Dedifferentiated amniotic fluid mesenchymal stem cell (primary cell): ENCODE data around the gene PDE4D.

Source experiments
- DNase-seq: peaks from one replicate; pipeline ENCODE4 v3.0.0-alpha.2; 2016; ENCODE audit errors: extremely low spot score

The PDE4D gene

GRCh38 chr5:59041355-59041754 lies 852.2 kb downstream of the PDE4D start:
- no peak for DNase-seq

- DNase-seq: no peak
Observed at GRCh38 chr5:59040804-59041201, 852.7 kb downstream of the PDE4D start.

- DNase-seq: no peak
Observed at GRCh38 chr5:59040024-59040803, 853.3 kb downstream of the PDE4D start.

- peak; percentile 46 for DNase-seq
Observed at GRCh38 chr5:59039296-59040023, 854.1 kb downstream of the PDE4D start.

GRCh38 chr5:59038798-59039295 lies 854.7 kb downstream of the PDE4D start:
- DNase-seq: peak; percentile 20

GRCh38 chr5:59037941-59038797 lies 855.4 kb downstream of the PDE4D start:
- no peak for DNase-seq

GRCh38 chr5:59037453-59037852 lies 856.1 kb downstream of the PDE4D start:
- DNase-seq: no peak

- DNase-seq: no peak
Observed at GRCh38 chr5:59037041-59037440, 856.5 kb downstream of the PDE4D start.

- DNase-seq: peak; percentile 98
Observed at GRCh38 chr5:59036274-59036961, 857.1 kb downstream of the PDE4D start.

- no peak for DNase-seq
Observed at GRCh38 chr5:59035681-59036080, 857.8 kb downstream of the PDE4D start.

- peak; percentile 75 for DNase-seq
Observed at GRCh38 chr5:59034498-59035186, 858.9 kb downstream of the PDE4D start.

- DNase-seq: no peak
Observed at GRCh38 chr5:59027145-59027907, 866.2 kb downstream of the PDE4D start.

- DNase-seq: no peak
Observed at GRCh38 chr5:59025734-59026133, 867.8 kb downstream of the PDE4D start.

- DNase-seq: no peak
Observed at GRCh38 chr5:59021837-59022514, 871.5 kb downstream of the PDE4D start.

- DNase-seq: no peak
Observed at GRCh38 chr5:59021286-59021673, 872.2 kb downstream of the PDE4D start.

GRCh38 chr5:59020611-59021285 lies 872.8 kb downstream of the PDE4D start:
- DNase-seq: no peak

GRCh38 chr5:59019078-59019477 lies 874.4 kb downstream of the PDE4D start:
- DNase-seq: no peak

GRCh38 chr5:59016925-59017324 lies 876.6 kb downstream of the PDE4D start:
- DNase-seq: no peak
